GM18508 (cell line): ENCODE data around the gene NRDC.
"Not testable (repeated sequence)": the region's sequence is repeated elsewhere in the genome, so short reads cannot be mapped to it uniquely, and the experiment has no call there.

ENCODE experiments used
- ATAC-seq: cut with Tn5 transposase; IDR thresholded peaks from one replicate; pipeline ENCODE4 v1.9.1; 2021; ENCODE audit warnings: moderate number of reproducible peaks; ENCODE audit not compliant: insufficient read depth, unreplicated experiment

NRDC gene

DNA sequence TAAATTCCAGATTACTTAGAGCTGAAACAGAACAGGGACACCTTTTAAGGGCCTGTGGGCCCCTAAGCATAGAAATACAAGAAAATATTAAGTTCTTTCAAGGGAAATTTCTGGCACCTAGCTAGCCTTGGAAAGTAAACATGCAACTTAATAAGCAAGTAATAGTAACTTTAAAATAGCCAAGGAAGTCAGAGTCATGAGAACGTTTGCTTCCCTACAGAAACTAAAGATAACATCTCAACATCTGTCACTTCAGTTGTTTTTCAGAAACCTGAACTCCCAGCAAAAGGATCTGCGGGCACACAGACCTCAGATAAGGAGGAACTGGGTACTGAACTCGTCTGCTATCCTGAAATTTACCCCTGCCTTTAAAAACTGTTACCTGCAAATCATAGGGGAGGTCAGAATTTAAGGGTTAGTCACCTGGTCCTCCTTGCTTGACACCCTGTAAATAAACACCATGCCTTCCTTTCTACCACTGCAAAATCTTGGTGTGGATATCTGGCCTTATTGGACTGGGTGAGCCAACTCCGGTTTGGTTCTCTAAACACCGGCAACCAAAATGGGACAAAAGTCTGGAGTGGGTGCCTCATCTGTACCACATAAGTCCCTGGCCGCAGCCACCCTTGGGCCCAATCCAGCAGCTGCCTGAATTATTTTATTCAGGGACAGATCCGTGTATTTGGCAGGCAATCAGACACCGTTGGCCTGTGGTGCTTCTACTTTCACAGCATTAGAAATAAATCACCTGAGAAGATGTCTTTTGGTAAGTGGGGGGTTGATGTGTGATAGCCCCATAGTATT, 27.9 kb downstream of the NRDC start:
- ATAC-seq = no peak

DNA sequence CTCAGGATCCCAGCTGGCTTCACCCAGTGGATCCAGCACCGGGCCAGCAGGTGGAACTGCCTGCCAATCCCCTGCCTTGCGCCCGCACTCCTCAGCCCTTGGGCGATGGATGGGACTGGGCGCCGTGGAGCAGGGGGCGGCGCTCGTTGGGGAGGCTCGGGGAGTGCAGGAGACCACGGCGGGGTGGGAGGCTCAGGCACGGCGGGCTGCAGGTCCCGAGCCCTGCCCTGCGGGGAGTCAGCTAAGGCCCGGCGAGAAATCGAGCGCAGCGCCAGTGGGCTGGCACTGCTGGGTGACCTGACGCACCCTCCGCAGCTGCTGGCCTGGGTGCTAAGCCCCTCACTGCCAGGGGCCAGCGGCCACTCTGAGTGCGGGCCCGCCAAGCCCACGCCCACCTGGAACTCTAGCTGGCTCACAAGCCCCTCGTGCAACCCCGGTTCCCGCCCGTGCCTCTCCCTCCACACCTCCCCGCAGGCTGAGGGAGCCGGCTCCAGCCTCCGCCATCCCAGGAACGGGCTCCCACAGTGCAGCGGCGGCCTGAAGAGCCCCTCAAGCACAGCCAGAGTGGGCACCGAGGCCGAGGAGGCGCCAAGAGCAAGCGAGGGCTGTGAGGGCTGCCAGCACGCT, 31.1 kb downstream of the NRDC start:
- ATAC-seq = no peak

DNA sequence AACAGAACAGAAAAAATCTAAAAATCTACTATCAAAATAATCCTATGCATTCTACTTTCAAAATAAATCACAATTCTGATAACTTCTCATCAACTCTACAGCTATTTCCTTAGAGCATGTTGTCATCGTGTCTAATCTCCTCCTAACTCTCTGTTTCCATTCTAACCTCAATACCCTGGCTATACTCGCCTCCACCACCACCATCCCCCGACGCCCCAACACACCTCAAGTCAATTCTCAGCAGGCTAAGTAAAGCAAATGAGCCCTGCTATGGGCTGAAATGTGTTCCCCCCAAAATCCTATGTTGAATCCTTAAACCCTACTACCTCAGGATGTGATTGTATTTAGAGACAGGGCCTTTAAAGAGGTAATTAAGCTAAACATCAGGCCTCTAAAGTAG, 34.6 kb downstream of the NRDC start:
- ATAC-seq = no peak

DNA sequence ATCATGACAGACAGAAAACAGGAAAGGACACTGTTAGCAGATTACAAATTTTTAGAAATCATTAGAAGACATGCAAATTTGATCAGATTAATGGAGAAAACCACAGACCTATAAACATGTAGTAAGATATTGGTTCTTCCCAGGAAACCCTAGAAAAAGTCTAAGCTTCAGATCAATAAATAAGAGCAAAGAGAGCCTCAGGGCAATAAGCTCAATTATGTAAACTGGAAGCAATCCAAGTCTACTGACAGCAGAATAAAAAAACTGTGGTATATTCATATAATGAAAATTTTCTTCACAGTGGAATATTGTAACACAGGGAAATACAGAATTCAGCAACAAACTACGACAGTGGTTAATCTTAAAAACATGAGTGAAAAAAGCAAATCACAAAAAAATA, 36.3 kb downstream of the NRDC start:
- no peak for ATAC-seq

DNA sequence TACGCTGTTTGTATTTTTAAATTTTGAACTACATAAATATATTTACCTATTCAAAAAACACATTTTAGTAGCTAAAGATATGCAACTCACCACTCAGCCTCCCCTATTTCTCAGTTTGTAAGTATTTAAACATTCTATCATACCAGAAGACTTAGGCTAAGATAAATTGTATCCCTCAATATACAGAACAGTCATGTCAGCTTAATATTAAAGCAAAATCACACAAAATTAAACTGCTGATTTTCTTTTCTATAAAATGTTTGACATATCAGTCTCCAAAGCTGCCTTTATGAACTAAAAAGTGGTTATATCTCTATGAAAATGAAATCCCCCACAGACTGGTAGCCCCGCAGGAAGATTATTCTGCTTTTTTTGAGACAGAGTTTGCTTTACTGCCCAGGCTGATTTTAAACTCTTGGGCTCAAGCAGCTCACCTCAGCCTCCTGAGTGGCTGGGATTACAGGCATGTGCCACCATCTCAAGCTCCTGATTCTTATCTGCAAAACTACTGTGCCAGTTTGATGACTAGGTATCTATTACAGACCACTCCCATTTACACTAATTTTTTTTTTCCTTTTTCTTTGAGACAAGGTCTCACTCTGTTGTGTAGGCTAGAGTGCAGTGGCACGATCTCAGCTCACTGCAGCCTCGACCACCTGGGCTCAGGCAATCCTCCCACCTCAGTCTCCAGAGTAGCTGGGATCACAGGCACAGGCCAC, 37.6 kb downstream of the NRDC start:
- no peak for ATAC-seq

DNA sequence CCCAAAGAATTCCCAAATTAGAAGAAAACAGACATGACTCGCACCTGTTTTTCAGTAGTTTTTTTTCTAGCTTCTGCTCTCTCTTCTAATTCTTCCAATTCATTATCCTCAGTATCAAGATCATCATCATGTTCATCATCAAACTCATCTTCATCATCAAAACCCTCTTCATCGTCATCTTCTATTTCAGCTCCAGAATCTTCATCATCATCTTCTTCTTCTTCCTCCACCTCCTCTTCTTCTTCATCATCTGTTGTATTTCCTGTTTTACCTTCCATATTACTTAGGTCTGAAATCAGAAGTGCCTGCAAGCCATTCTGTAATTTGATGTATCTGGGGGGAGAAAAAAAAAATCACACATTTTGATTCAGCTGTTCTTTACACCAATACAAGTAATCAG, 38.3 kb downstream of the NRDC start:
- no peak for ATAC-seq

DNA sequence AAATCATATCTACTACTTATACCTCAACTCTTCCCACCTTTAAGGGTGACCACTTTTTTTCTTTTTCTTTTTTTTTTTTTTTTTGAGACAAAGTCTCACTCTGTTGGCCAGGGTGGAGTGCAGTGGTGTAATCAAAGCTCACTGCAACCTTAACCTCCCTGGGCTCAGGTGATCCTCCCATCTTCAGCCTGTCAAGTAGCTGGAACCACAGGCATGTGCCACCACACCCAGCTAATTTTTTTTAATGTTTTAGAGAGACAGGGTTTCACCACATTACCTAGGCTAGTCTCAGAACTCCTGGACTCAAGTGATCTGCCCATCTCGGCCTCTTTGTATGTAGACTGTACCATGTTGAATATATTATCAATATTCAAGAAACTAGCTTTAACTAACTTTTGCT, 39.4 kb downstream of the NRDC start:
- no peak for ATAC-seq

GRCh38 chr1:51837243-51837642, 41.3 kb downstream of the NRDC start:
- ATAC-seq = no peak

DNA sequence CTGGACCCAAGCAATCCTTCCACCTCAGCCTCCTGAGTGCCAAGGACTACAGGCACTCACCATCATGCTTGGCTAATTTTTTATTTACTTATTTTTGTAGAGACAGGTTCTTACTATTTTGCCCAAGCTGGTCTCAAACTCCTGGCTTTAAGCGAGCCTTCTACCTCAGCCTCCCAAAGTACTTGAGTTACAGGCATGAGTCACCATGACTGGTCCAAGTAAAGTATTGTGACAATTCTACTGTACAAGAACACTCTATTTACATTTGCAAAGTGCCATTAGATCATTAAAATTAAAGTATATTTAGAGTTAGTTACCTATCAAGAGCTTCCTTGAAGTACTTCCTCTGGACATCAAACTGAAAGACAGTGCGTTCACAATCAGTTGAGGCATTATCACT, 44.8 kb downstream of the NRDC start:
- no peak for ATAC-seq

DNA sequence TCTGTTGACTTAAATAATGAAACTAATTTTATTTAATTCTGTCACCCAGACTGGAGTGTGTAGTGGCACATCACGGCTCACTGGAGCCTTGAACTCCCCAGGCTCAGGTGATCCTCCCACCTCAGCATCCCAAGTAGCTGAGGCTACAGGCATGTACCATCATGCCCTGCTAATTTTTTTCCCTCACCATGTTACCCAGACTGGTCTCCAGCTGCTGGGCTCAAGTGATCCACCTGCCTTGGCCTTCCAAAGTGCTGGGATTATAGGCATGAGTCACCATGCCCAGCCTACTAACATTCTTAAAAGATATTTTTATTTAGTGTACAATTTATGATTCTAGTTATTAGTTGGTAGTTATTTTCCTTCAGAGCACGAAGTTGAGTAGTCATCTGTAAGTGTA, 49.5 kb downstream of the NRDC start:
- no peak for ATAC-seq

- no peak for ATAC-seq
Observed at GRCh38 chr1:51819810-51820209, 58.7 kb downstream of the NRDC start.

DNA sequence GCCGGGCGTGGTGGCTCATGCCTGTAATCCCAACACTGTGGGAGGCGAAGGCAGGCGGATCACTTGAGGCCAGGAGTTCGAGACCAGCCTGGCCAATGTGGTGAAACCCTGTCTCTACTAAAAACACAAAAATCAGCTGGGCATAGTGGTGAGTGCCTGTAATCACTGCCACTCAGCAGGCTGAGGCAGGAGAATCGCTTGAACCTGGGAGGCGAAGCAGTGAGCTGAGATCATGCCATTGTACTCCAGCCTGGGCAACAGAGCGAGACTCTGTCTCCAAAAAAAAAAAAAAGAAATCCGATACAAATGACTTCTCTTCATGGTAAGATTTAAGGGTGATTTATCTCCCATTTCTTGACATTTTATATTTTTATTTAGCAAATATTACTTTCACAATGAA, 59.5 kb downstream of the NRDC start:
- ATAC-seq = not testable (repeated sequence)

DNA sequence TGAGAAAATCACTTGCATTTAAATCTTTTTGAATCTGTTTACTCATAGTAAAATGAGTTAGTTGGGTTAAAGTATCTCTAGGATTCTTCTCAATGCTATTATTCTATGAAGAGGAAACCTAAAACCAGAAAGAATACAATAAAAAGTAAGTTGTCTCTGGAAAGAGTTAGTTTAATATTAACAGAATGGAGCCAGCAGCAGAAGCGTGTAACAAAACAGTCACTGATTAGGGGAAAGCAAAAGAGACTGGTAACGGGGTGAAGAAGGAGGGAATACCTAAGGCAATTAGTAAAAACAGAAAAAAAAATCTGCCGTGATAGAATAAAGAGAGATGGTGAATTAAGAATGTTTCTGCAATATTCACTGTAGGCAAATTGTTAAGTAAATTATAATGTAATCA, 60.0 kb downstream of the NRDC start:
- no peak for ATAC-seq

DNA sequence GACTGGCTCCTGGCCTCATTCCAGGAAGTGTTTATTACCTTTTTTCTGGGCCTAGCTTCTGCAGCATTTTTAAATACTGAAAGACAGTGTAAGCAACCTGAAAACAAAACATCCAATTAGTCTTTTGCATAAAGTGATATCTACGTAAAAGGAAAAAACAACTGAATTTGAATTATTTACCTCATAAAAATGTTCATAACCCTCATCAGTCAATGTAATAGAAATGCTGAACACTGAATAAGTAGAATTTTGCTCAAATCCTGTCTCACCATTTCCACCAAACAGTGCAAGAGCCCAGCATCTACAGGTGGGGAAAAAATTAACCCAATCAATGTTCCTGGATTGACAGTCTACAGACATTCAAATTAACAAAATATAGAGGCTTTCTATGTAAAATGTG, 64.0 kb downstream of the NRDC start:
- ATAC-seq = no peak

DNA sequence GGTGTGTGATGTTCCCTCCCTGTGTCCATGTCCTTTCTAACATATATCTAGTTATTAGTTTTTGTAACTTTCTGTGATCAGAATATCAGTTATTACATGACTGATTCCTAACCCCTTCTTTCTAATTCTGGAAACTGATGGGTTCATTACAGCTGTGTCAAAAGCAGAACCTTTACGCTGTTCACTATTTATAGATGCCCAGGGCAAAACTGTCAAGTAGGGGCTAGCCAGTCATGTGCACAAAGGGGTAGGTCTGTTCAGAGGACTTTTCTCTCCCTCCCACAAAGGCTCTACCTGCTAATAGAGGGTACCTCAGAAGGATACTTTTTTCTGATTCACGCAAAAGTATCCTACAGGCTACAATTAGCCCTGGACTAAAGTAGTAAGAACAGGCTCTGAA, 79.2 kb downstream of the NRDC start:
- no peak for ATAC-seq

GRCh38 chr1:51794868-51795267, 83.7 kb downstream of the NRDC start:
- ATAC-seq = no peak

DNA sequence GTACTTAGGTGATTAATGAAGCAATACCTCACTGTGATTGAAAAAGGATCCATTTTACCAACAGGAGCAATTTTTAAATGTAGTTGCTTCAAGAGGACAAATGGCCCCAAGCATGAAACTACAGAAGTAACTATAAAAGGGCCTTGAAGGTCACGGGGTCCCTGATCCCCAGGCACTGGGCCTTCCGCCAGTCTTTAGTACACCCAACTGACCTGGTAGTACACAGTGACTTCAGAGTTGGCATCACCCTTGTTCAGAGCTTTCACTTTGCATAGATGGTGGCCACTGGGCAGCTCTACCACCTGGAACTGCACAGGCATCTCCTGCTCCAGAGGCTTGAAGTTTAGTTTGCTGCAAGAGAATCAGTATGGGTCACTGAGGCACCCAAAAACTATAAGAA, 84.3 kb downstream of the NRDC start:
- no peak for ATAC-seq

DNA sequence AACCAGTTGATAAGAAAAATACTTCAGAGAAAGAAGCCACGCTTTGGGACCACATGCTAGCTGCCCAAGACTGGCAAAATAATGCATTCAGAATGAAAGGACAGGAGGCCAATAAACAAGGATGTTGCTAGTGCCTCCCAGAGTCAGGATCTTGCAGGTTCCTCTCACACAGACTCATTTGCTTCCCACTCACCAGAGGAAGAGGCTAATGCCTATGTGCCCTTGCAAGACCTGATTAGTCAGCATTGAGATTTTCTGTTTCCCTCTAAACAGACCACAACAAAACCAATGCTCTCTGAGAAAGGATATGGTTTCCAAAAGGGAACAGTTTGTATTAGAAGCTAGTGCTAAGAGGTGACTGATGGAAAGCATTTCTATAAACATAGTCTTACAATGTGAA, 85.7 kb downstream of the NRDC start:
- ATAC-seq = no peak

- no peak for ATAC-seq
Observed at GRCh38 chr1:51791888-51792287, 86.6 kb downstream of the NRDC start.

- no peak for ATAC-seq
Observed at GRCh38 chr1:51790385-51790784, 88.1 kb downstream of the NRDC start.

GRCh38 chr1:51789342-51789741, 89.2 kb downstream of the NRDC start:
- ATAC-seq = no peak

- ATAC-seq = no peak
Observed at GRCh38 chr1:51788938-51789337, 89.6 kb downstream of the NRDC start.
